Mesendoderm (in vitro differentiated cells): ENCODE measurements around the gene SMARCA2.

ENCODE experiments used
- DNase-seq: peaks from one replicate; pipeline ENCODE4 v3.0.0; 2013
- H2AK5ac ChIP-seq: 2 replicates; pipeline ENCODE4 v1.6.1; 2013; ENCODE audit warnings: low read length, inconsistent platforms
- H2BK120ac ChIP-seq: 2 replicates; pipeline ENCODE4 v1.6.1; 2013; ENCODE audit warnings: low read depth, mild to moderate bottlenecking, low read length, moderate library complexity, mixed read lengths
- H2BK15ac ChIP-seq: replicated peaks from 2 replicates; pipeline ENCODE4 v1.6.1; 2013; ENCODE audit warnings: low read depth, mild to moderate bottlenecking, moderate library complexity
- H2BK5ac ChIP-seq: 2 replicates; pipeline ENCODE4 v1.6.1; 2013; ENCODE audit warnings: low read length, inconsistent platforms
- H3K18ac ChIP-seq: 2 replicates; pipeline ENCODE4 v1.6.1; 2013; ENCODE audit warnings: mild to moderate bottlenecking, low read length, mixed read lengths
- H3K23ac ChIP-seq: one replicate; pipeline ENCODE4 v1.6.1; 2013; ENCODE audit warnings: low read length
- H3K27ac ChIP-seq: 2 replicates; pipeline ENCODE4 v1.5.1; 2013; ENCODE audit warnings: low read depth, mild to moderate bottlenecking, inconsistent platforms, low read length, moderate library complexity
- H3K27me3 ChIP-seq: 2 replicates; pipeline ENCODE4 v1.6.1; 2013; ENCODE audit warnings: low read length, control low read depth, mild to moderate bottlenecking, inconsistent platforms; ENCODE audit not compliant: insufficient read depth, poor library complexity
- H3K36me3 ChIP-seq: 2 replicates; pipeline ENCODE4 v1.6.1; 2013; ENCODE audit warnings: low read length, inconsistent platforms; ENCODE audit not compliant: control insufficient read depth, insufficient read depth
- H3K4ac ChIP-seq: one replicate; pipeline ENCODE4 v1.6.1; 2013; ENCODE audit warnings: low read depth, mild to moderate bottlenecking, low read length, moderate library complexity
- H3K4me1 ChIP-seq: 2 replicates; pipeline ENCODE4 v1.6.1; 2013; ENCODE audit warnings: low read depth, low read length, inconsistent platforms; ENCODE audit not compliant: control insufficient read depth
- H3K4me2 ChIP-seq: 2 replicates; pipeline ENCODE4 v1.6.1; 2013; ENCODE audit warnings: low read length
- H3K4me3 ChIP-seq: 2 replicates; pipeline ENCODE4 v1.5.1; 2013; ENCODE audit warnings: mild to moderate bottlenecking, low read length
- H3K56ac ChIP-seq: one replicate; pipeline ENCODE4 v1.6.1; 2013; ENCODE audit warnings: low read length
- H3K79me1 ChIP-seq: 2 replicates; pipeline ENCODE4 v1.6.1; 2013; ENCODE audit warnings: low read length, inconsistent platforms
- H3K79me2 ChIP-seq: 2 replicates; pipeline ENCODE4 v1.6.1; 2013; ENCODE audit warnings: mild to moderate bottlenecking, low read length; ENCODE audit not compliant: control insufficient read depth, insufficient read depth
- H3K9ac ChIP-seq: 2 replicates; pipeline ENCODE4 v1.6.1; 2013; ENCODE audit warnings: low read length, inconsistent platforms
- H4K5ac ChIP-seq: one replicate; pipeline ENCODE4 v1.6.1; 2013; ENCODE audit warnings: low read length
- H4K8ac ChIP-seq: one replicate; pipeline ENCODE4 v1.6.1; 2013; ENCODE audit warnings: low read depth, mild to moderate bottlenecking, control low read depth, low read length, moderate library complexity
- WGBS: extraction: QIAGEN DNeasy Blood & Tissue Kit; methylation state at CpG from one replicate; pipeline ENCODE4 v1.1.7; 2013; ENCODE audit warnings: low lambda C conversion rate, missing lambda C conversion rate; ENCODE audit not compliant: insufficient coverage; ENCODE audit errors: extremely low coverage; 5-methylcytosine and 5-hydroxymethylcytosine counted together

Gene SMARCA2

DNA sequence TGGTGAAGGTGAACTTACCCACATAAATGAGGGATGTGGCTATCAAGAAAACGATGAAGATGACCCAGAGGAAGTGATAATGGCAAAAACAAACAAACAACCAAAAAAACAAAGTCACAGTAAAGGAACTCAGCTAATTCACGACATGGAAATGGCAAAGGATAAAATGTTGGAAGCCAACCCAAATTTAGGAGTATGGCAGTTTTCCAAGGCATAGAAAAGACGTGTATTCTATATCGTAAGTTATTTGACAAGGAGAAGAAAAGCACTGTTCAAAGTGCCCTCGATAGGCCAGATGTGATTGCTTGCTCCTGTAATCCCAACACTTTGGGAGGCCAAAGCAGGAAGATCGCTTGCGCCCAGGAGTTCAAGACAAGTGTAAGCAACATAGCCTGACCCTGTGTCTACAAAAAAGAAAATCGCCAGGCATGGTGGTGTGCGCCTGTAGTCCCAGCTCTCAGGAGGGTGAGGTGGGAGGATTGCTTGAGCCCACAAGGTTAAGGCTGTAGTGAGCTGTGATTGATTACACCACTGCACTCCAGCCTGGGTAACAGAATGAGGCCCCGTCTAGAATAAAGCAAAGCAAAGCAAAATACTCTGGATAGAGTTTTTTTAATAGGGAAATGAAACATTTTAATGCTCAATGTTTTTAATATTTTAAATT, 138.0 kb downstream of the SMARCA2 start:
- Histone ChIP-seq H3K4me3 (no peak overlapping the region), H3K9ac (no peak overlapping the region), H4K8ac (no peak overlapping the region), H3K23ac (no peak overlapping the region), H3K56ac (no peak overlapping the region), H4K5ac (no peak overlapping the region), H2BK5ac (no peak overlapping the region), H3K79me2 (no peaks in the 10 kb centered on the region), H2BK15ac (no peak overlapping the region), H2AK5ac (no peak overlapping the region), H3K4me2 (no peak overlapping the region), H3K4ac (no peak overlapping the region), H3K18ac (no peak overlapping the region), H3K36me3 (no peaks in the 10 kb centered on the region), H3K27me3 (no peaks in the 10 kb centered on the region), H3K4me1 (peaks cover 5% of the 10 kb centered on the region), H3K27ac (no peak overlapping the region), H2BK120ac (no peak overlapping the region), H3K79me1 (no peaks in the 10 kb centered on the region)
- no peak for DNase-seq
- WGBS: no CpG with 5 or more reads among the region's 10 CpGs

DNA sequence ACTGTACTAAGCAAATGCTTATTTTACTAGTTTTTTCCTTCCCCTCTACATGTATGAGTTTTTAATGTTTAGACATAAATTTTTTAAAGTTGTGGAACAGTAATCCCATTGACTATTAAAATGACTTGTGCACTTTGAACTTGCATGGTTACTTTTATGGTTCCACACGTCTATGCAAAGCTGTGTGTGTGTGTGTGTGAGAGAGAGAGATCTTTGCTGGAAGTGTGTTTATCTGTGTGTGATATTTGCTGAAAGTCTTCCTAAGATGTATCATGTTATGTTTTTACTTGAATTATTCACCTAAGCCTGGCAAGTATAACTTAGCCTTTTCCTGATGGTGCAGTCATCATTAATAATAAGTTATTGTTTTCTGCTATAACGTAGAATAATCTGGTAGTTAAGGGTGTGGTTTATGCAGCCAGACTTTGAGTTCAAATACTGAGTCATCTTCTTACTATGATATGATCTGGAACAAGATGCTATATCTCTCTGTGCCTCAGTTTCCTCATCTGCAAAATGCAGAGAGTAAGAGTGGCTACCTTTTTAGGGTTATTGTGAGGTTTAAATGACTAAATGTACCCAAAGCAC, 138.6 kb downstream of the SMARCA2 start:
- no peak overlapping the region for H2AK5ac ChIP-seq
- no peak overlapping the region for H2BK5ac ChIP-seq
- peaks cover 5% of the 10 kb centered on the region for H3K4me1 ChIP-seq
- H3K4ac ChIP-seq: no peak overlapping the region
- H3K4me2 ChIP-seq: no peak overlapping the region
- no CpG with 5 or more reads among the region's 2 CpGs for WGBS
- no peak for DNase-seq
- H3K79me1 ChIP-seq: no peaks in the 10 kb centered on the region
- no peaks in the 10 kb centered on the region for H3K79me2 ChIP-seq
- no peak overlapping the region for H3K18ac ChIP-seq
- no peaks in the 10 kb centered on the region for H3K36me3 ChIP-seq
- H3K27me3 ChIP-seq: no peaks in the 10 kb centered on the region
- no peak overlapping the region for H3K9ac ChIP-seq
- H2BK120ac ChIP-seq: no peak overlapping the region
- no peak overlapping the region for H3K56ac ChIP-seq
- H4K8ac ChIP-seq: no peak overlapping the region
- H3K23ac ChIP-seq: no peak overlapping the region
- H4K5ac ChIP-seq: no peak overlapping the region
- H2BK15ac ChIP-seq: no peak overlapping the region
- no peak overlapping the region for H3K27ac ChIP-seq
- H3K4me3 ChIP-seq: no peak overlapping the region

DNA sequence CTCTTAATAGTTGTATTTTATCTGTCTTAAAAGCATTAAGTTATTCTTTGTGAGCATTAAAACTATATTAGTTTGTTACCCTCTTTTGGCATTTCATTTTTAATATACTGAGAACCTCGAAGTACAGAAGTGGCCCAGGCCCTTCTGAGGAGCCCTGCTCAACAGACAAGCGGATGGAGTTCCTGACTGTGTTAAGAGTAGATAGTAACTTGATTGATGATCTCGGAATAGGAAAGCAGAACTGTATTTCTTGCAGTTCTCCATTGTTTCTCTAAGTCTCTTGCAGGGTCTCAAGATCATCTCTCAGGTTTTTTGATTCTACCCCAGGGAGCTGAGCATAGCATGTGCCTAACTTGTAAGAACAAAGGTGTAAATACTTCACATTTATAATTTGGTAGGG, 139.6 kb downstream of the SMARCA2 start:
- Histone ChIP-seq H3K4me2 (no peak overlapping the region), H3K27ac (no peak overlapping the region), H3K18ac (peak overlapping the region; percentile 51), H3K36me3 (no peaks in the 10 kb centered on the region), H2BK15ac (no peak overlapping the region), H3K4ac (no peak overlapping the region), H4K8ac (no peak overlapping the region), H4K5ac (no peak overlapping the region), H2AK5ac (no peak overlapping the region), H2BK5ac (no peak overlapping the region), H3K4me1 (peaks cover 6% of the 10 kb centered on the region), H3K23ac (no peak overlapping the region), H3K56ac (no peak overlapping the region), H3K79me1 (no peaks in the 10 kb centered on the region), H3K79me2 (no peaks in the 10 kb centered on the region), H3K27me3 (no peaks in the 10 kb centered on the region), H2BK120ac (no peak overlapping the region), H3K9ac (no peak overlapping the region), H3K4me3 (no peak overlapping the region)
- DNase-seq: no peak
- no CpG with 5 or more reads among the region's 3 CpGs for WGBS

DNA sequence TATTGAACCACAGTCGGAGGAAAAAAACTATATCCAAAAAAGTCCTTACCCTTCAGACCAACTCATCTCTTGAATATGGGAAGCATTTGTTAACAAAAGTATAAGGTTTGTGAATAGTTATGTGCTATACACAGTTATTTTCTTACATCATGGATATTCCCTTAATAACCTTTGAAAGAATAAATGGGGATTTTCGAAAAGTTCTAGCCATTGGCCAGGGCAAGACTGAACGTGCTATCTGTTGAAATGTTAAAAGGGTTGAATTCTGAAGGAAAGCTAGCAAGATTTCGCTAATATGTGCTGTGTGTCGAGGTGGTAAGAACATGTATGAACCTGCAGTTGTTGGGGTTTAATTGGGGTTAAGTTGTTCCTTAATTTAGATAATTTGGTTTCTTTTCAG, 140.8 kb downstream of the SMARCA2 start:
- no peak overlapping the region for H4K8ac ChIP-seq
- no peaks in the 10 kb centered on the region for H3K27me3 ChIP-seq
- H4K5ac ChIP-seq: no peak overlapping the region
- H3K4me2 ChIP-seq: no peak overlapping the region
- no peak overlapping the region for H3K27ac ChIP-seq
- H2AK5ac ChIP-seq: no peak overlapping the region
- no peak overlapping the region for H2BK15ac ChIP-seq
- no peaks in the 10 kb centered on the region for H3K79me2 ChIP-seq
- no peaks in the 10 kb centered on the region for H3K79me1 ChIP-seq
- H3K56ac ChIP-seq: no peak overlapping the region
- H3K23ac ChIP-seq: no peak overlapping the region
- H2BK120ac ChIP-seq: no peak overlapping the region
- no peak overlapping the region for H3K9ac ChIP-seq
- H3K4me1 ChIP-seq: peaks cover 7% of the 10 kb centered on the region
- H3K36me3 ChIP-seq: no peaks in the 10 kb centered on the region
- H3K4me3 ChIP-seq: no peak overlapping the region
- H3K4ac ChIP-seq: no peak overlapping the region
- no peak for DNase-seq
- WGBS: no CpG with 5 or more reads among the region's 5 CpGs
- no peak overlapping the region for H3K18ac ChIP-seq
- no peak overlapping the region for H2BK5ac ChIP-seq

DNA sequence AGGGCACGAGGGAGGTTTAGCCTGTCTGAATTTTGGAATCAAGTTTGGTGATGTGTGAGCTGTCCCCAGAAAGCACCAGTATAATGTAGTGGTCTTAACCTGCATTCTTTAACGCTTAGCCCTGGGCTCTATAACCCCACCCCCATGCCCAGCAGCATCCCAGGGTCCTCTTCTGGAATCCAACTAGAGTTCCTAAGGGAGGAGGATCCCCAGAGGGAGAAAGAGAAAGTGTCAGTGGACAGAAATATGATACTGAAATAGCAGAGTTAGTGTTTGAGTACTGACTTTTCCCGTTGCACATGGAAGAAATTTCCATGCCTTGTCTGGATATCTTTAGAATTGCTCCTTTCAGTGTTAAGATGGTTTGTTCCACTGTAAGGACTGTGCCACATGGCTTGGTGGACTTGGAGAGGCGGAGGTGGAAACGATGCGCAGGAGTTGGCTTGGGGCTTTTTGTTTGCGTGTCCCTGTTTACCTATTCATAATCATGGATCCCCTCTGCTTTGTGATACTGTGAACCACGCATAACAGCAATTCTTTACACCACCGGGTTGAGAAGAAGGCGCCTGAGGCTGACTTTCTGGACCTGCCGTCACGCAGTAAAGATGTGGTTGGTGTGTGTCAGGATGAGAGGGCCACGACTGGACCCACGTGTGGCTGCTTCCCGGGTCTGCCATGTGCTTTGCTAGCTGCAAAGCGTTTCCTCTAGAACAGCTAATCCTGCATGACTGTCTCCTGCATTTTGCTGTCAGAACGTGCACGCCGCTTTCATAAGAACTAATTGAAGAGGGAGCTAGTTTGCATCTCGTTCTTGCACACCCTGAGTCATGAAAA, 142.3 kb downstream of the SMARCA2 start:
- Histone ChIP-seq H3K79me1 (no peaks in the 10 kb centered on the region), H3K4me1 (peaks cover 7% of the 10 kb centered on the region), H2BK120ac (no peak overlapping the region), H2BK15ac (peak overlapping the region; percentile 76), H4K8ac (peak overlapping the region; percentile 100), H3K4me2 (no peak overlapping the region), H3K79me2 (no peaks in the 10 kb centered on the region), H2BK5ac (peak overlapping the region; percentile 43), H3K4me3 (no peak overlapping the region), H3K4ac (no peak overlapping the region), H3K56ac (peak overlapping the region; percentile 83), H3K27me3 (no peaks in the 10 kb centered on the region), H3K18ac (peak overlapping the region; percentile 83), H3K23ac (no peak overlapping the region), H3K36me3 (no peaks in the 10 kb centered on the region), H4K5ac (no peak overlapping the region), H2AK5ac (no peak overlapping the region), H3K27ac (no peak overlapping the region), H3K9ac (peak overlapping the region; percentile 10)
- peak; percentile 55 for DNase-seq
- WGBS: no CpG with 5 or more reads among the region's 20 CpGs
